Ovary (tissue), 3 donors: Measurements from ENCODE around the gene SLC22A6.

ENCODE experiments used
- CTCF ChIP-seq, 3 donors: fragments of 450-650 bp in 2 of 3; fragments of 200-600 bp in 1 of 3; IDR thresholded peaks; one replicate each; pipeline versions ENCODE4 v1.5.1 to v1.8.0; 2016 to 2022; ENCODE audit warnings: antibody characterized with exemption in 3 of 3, mild to moderate bottlenecking in 1 of 3
- EP300 ChIP-seq: sonication (generic); formaldehyde crosslinking; IDR thresholded peaks from one replicate; pipeline ENCODE4 v1.6.1; 2017; ENCODE audit warnings: antibody characterized with exemption
- POLR2A ChIP-seq: fragments of 450-650 bp; IDR thresholded peaks from one replicate; pipeline ENCODE4 v1.6.1; 2017; ENCODE audit warnings: antibody characterized with exemption, mild to moderate bottlenecking, moderate library complexity
- donor health status: DM: no; HTN: no; CAD: no.

GRCh38 chr11:63020671-63021291 lies 36.0 kb upstream of the SLC22A6 start:
- TF ChIP-seq POLR2A (no peak), CTCF (IDR thresholded peaks at IDR 0.05) (no peak), EP300 (no peak)
